SK-N-SH (cell line): ENCODE measurements around the gene GARS1. TPM values are rescaled to one million over a fixed set of nuclear protein-coding genes. Genes with fewer than 3 reads are reported as not detected.

Source experiments
- CTCF ChIA-PET: fragments of 300-600, 350-600 bp; formaldehyde crosslinking; extraction: SDS; loops from one replicate; lab custom pipeline; 2021; lab: Yijun Ruan, JAX
- POLR2A ChIA-PET: fragments of 350-600 bp; sonication (Branson Sonifier 250); formaldehyde crosslinking; extraction: SDS; loops from one replicate; lab custom pipeline; 2020; ENCODE audit warnings: antibody characterized with exemption, inconsistent platforms; lab: Yijun Ruan, JAX
- DNase-seq: peaks from one replicate; pipeline ENCODE4 v3.0.0; 2012
- H2AFZ ChIP-seq: fragments of 200-600 bp; sonication (generic); 2 replicates; pipeline ENCODE4 v1.8.1; 2016; ENCODE audit warnings: antibody characterized with exemption, mild to moderate bottlenecking, low read depth
- H3F3A ChIP-seq: fragments of 200-600 bp; sonication (generic); replicated peaks from 2 replicates; pipeline ENCODE3; 2016; ENCODE audit warnings: antibody characterized with exemption, mild to moderate bottlenecking; ENCODE audit not compliant: insufficient read depth
- H3K27ac ChIP-seq, 2 experiments: fragments of 200-500 bp in 1 of 2; fragments of 200-600 bp in 1 of 2; sonication (Bioruptor generic) in 1 of 2; sonication (generic), shearing (Covaris generic) in 1 of 2; 2 replicates each; pipeline versions ENCODE4 v1.5.1 to v1.6.1; 2014 to 2016; ENCODE audit warnings: low read depth in 2 of 2, inconsistent platforms in 1 of 2, low read length in 1 of 2, mild to moderate bottlenecking in 1 of 2, mixed read lengths in 1 of 2
- H3K27me3 ChIP-seq: fragments of 200-600 bp; sonication (generic), shearing (Covaris generic); 2 replicates; pipeline ENCODE4 v1.6.1; 2016; ENCODE audit warnings: mixed run types; ENCODE audit not compliant: insufficient read depth
- H3K36me3 ChIP-seq, 2 experiments: fragments of 200-500 bp in 1 of 2; fragments of 200-600 bp in 1 of 2; sonication (Bioruptor generic) in 1 of 2; sonication (generic) in 1 of 2; replicated peaks in 1 of 2; 2 replicates each; pipeline versions ENCODE3 to v1.5.1; 2014 to 2016; ENCODE audit warnings: low read length in 1 of 2, mild to moderate bottlenecking in 1 of 2; ENCODE audit not compliant: insufficient read depth in 2 of 2, control insufficient read depth in 1 of 2
- H3K4me1 ChIP-seq, 2 experiments: fragments of 200-500 bp in 1 of 2; fragments of 200-600 bp in 1 of 2; sonication (Bioruptor generic) in 1 of 2; sonication (generic), shearing (Covaris generic) in 1 of 2; 2 replicates each; pipeline versions ENCODE4 v1.5.1 to v1.6.1; 2014 to 2016; ENCODE audit warnings: low read depth in 1 of 2, low read length in 1 of 2, mixed run types in 1 of 2; ENCODE audit not compliant: insufficient read depth in 2 of 2, control insufficient read depth in 1 of 2
- H3K4me2 ChIP-seq: fragments of 200-600 bp; sonication (generic), shearing (Covaris generic); 2 replicates; pipeline ENCODE4 v1.6.1; 2017; ENCODE audit warnings: mixed run types
- H3K4me3 ChIP-seq, 2 experiments: fragments of 200-500 bp in 1 of 2; fragments of 200-600 bp in 1 of 2; sonication (Bioruptor generic) in 1 of 2; sonication (generic), shearing (Covaris generic) in 1 of 2; 2 replicates each; pipeline versions ENCODE4 v1.5.1 to v1.8.1; 2014 to 2016; ENCODE audit warnings: low read depth in 2 of 2, inconsistent platforms in 1 of 2, low read length in 1 of 2, mild to moderate bottlenecking in 1 of 2, mixed read lengths in 1 of 2, moderate library complexity in 1 of 2
- H3K79me2 ChIP-seq: fragments of 200-600 bp; sonication (generic); 2 replicates; pipeline ENCODE4 v1.8.1; 2017; ENCODE audit warnings: mild to moderate bottlenecking; ENCODE audit not compliant: insufficient read depth
- H3K9ac ChIP-seq: fragments of 200-600 bp; sonication (generic); 2 replicates; pipeline ENCODE4 v1.6.1; 2017; ENCODE audit warnings: mixed run types
- H3K9me2 ChIP-seq: fragments of 200-600 bp; sonication (generic); 2 replicates; pipeline ENCODE4 v1.6.1; 2017; ENCODE audit warnings: mixed run types
- H3K9me3 ChIP-seq: fragments of 200-600 bp; sonication (generic); 2 replicates; pipeline ENCODE4 v1.6.1; 2017; ENCODE audit warnings: mixed run types, mild to moderate bottlenecking, moderate library complexity
- H4K20me1 ChIP-seq: fragments of 200-600 bp; sonication (generic); 2 replicates; pipeline ENCODE4 v1.6.1; 2017; ENCODE audit warnings: mild to moderate bottlenecking, mixed run types; ENCODE audit not compliant: insufficient read depth
- CHD2 ChIP-seq: fragments of 150-350 bp; IDR thresholded peaks from 2 replicates; pipeline ENCODE4 v1.6.1; 2018; ENCODE audit warnings: low read length; ENCODE audit not compliant: partially characterized antibody
- ELF1 ChIP-seq: IDR thresholded peaks from 2 replicates; pipeline ENCODE4 v1.4.0; 2012
- EP300 ChIP-seq, 2 experiments: IDR thresholded peaks; 2 replicates each; pipeline versions ENCODE4 v1.4.0 to v1.6.1; 2012; ENCODE audit warnings: borderline replicate concordance in 1 of 2, low read depth in 1 of 2, low read length in 1 of 2
- GABPA ChIP-seq: IDR thresholded peaks from 2 replicates; pipeline ENCODE4 v1.4.0; 2012; ENCODE audit warnings: low read depth, mild to moderate bottlenecking
- GATA2 ChIP-seq: sonication (generic); formaldehyde crosslinking; IDR thresholded peaks from 2 replicates; pipeline ENCODE4 v1.5.0; 2020; ENCODE audit warnings: mild to moderate bottlenecking, missing genetic modification reagents
- MXI1 ChIP-seq: IDR thresholded peaks from 2 replicates; pipeline ENCODE4 v1.6.1; 2012; ENCODE audit warnings: mild to moderate bottlenecking, low read depth, low read length, improper control_type of control experiment
- POLR2AphosphoS5 ChIP-seq: IDR thresholded peaks from 2 replicates; pipeline ENCODE4 v1.6.1; 2012; ENCODE audit warnings: low read depth, low read length
- RAD21 ChIP-seq: IDR thresholded peaks from 2 replicates; pipeline ENCODE4 v1.6.1; 2012; ENCODE audit warnings: mild to moderate bottlenecking, low read length
- RCOR1 ChIP-seq: fragments of 150-350 bp; IDR thresholded peaks from 2 replicates; pipeline ENCODE4 v1.6.1; 2017; ENCODE audit warnings: antibody characterized with exemption, low read length
- REST ChIP-seq: IDR thresholded peaks from 2 replicates; pipeline ENCODE4 v1.6.1; 2012; ENCODE audit warnings: mild to moderate bottlenecking, low read depth, low read length, moderate library complexity
- RFX5 ChIP-seq: IDR thresholded peaks from 2 replicates; pipeline ENCODE4 v1.6.1; 2012; ENCODE audit warnings: mild to moderate bottlenecking, improper control_type of control experiment, low read length
- SMC3 ChIP-seq: IDR thresholded peaks from 2 replicates; pipeline ENCODE4 v1.6.1; 2012; ENCODE audit warnings: low read depth, low read length, improper control_type of control experiment
- TAF1 ChIP-seq: IDR thresholded peaks from 2 replicates; pipeline ENCODE4 v1.6.1; 2012; ENCODE audit warnings: low read depth, mild to moderate bottlenecking, low read length, moderate library complexity, borderline replicate concordance
- TCF12 ChIP-seq: IDR thresholded peaks from 2 replicates; pipeline ENCODE4 v1.4.0; 2012
- TEAD4 ChIP-seq: IDR thresholded peaks from 2 replicates; pipeline ENCODE4 v1.4.0; 2012; ENCODE audit warnings: mild to moderate bottlenecking, borderline replicate concordance; ENCODE audit not compliant: insufficient read depth
- USF2 ChIP-seq: fragments of 150-350 bp; IDR thresholded peaks from 2 replicates; pipeline ENCODE4 v1.6.1; 2017; ENCODE audit warnings: antibody characterized with exemption, low read length, low read depth, borderline replicate concordance
- YY1 ChIP-seq: IDR thresholded peaks from 2 replicates; pipeline ENCODE4 v1.4.0; 2012; ENCODE audit warnings: low read depth, mild to moderate bottlenecking
- ZBTB33 ChIP-seq: IDR thresholded peaks from 2 replicates; pipeline ENCODE4 v1.4.0; 2012; ENCODE audit warnings: low read depth, borderline replicate concordance
- WGBS: methylation state at CpG from one replicate; pipeline ENCODE4 v1.1.6; 2017; ENCODE audit warnings: low lambda C conversion rate; 5-methylcytosine and 5-hydroxymethylcytosine counted together
- polyA plus RNA-seq, 3 experiments: library from polyadenylated mRNA; depleted of rRNA; stranded (reverse); fragments of >200 nt; gene quantifications; 2 replicates each; pipeline ENCODE4 v1.2.3, GENCODE V29; 2012

Gene GARS1
- polyA plus RNA-seq, 1 of the 3 experiments (the other 2 are of a cell fraction), result 301 TPM

GRCh38 chr7:30649717-30650420, 55.2 kb downstream of the GARS1 start:
- H3K9me3 ChIP-seq, result no peaks in the 10 kb centered on the region
- no peaks in the 10 kb centered on the region for H4K20me1 ChIP-seq
- H2AFZ ChIP-seq, result no peak overlapping the region
- no peaks in the 10 kb centered on the region for H3K27me3 ChIP-seq
- H3K4me1 ChIP-seq, result no peaks in the 10 kb centered on the region; a peak in 1 of 4 replicates
- POLR2A ChIA-PET, result no interaction called here
- TF ChIP-seq GABPA (no peak), CHD2 (no peak), USF2 (no peak), GATA2 (CRISPR knock-in tag) (no peak), EP300 (IDR thresholded peaks at IDR 0.05; ENCODE audit: borderline replicate concordance in 1 of 2, low read depth in 1 of 2, low read length in 1 of 2) (no peak), TAF1 (no peak), RCOR1 (no peak), YY1 (no peak), RAD21 (no peak), RFX5 (no peak), ZBTB33 (no peak), ELF1 (no peak), REST (no peak), SMC3 (no peak), TEAD4 (no peak), MXI1 (no peak), TCF12 (no peak), POLR2AphosphoS5 (no peak)
- no peak overlapping the region for H3K9ac ChIP-seq
- no peaks in the 10 kb centered on the region for H3F3A ChIP-seq
- CTCF ChIA-PET, result interaction anchor here (1.8 to 1.9 kb wide), 2 partner anchors 33 to 91 kb away, joined by 5 to 11 read pairs; partner anchors contain the start of gene CRHR2
- DNase-seq, result no peak
- H3K79me2 ChIP-seq, result no peaks in the 10 kb centered on the region
- H3K27ac ChIP-seq, result no peak overlapping the region
- H3K36me3 ChIP-seq, result peaks cover 3 to 10% of the 10 kb centered on the region in 2 experiments
- H3K4me3 ChIP-seq, result no peak overlapping the region
- 85% methylated on average over 13 of the region's 13 CpGs for WGBS
- no peak overlapping the region for H3K4me2 ChIP-seq
- no peaks in the 10 kb centered on the region for H3K9me2 ChIP-seq
